GM12878 (cell line): ENCODE data around the gene SLC4A5. TPM values are rescaled to one million over a fixed set of nuclear protein-coding genes. Genes with fewer than 3 reads are reported as not detected.

Experiments used
- ATAC-seq: fragments of 200-7000 bp; cut with Tn5 transposase; 3 replicates; pipeline ENCODE4 v1.9.1; 2020; ENCODE audit warnings: mild to moderate bottlenecking, moderate library complexity
- BruUV-seq: library from RNA; stranded (reverse); fragments of 400-500 nt; replicated peaks from 2 replicates; lab custom pipeline; 2021; lab: Mats Ljungman, UMichigan
- CTCF ChIA-PET: fragments of 300-600 bp; sonication (Branson Sonifier 250); formaldehyde crosslinking; extraction: SDS; loops from one replicate; lab custom pipeline; 2021; ENCODE audit warnings: inconsistent platforms; lab: Yijun Ruan, JAX
- POLR2A ChIA-PET: fragments of 350-600 bp; formaldehyde crosslinking; extraction: SDS; loops from one replicate; lab custom pipeline; 2021; ENCODE audit warnings: inconsistent platforms; lab: Charles Lee
- RAD21 ChIA-PET: fragments of 300-600 bp; sonication (Branson Sonifier 250); formaldehyde crosslinking; loops from one replicate; lab custom pipeline; 2023; ENCODE audit warnings: antibody characterized with exemption; ENCODE audit not compliant: unreplicated experiment; lab: Charles Lee
- SMC1A ChIA-PET: fragments of 300-600 bp; sonication (Branson Sonifier 250); formaldehyde crosslinking; loops from one replicate; lab custom pipeline; 2023; ENCODE audit not compliant: unreplicated experiment, uncharacterized antibody; lab: Charles Lee
- DNase-seq: peaks from one replicate; pipeline ENCODE4 v3.0.0-alpha.2; 2011; ENCODE audit warnings: low read depth, low spot score
- FAIRE-seq: peaks from 3 replicates; lab custom pipeline; 2011; peaks lifted over from hg19 to GRCh38; lab: Jason Lieb, UNC
- H2AFZ ChIP-seq: 2 replicates; pipeline ENCODE4 v1.6.0; 2011; ENCODE audit warnings: low read depth, low read length, control low read depth; ENCODE audit not compliant: control insufficient read depth
- H3K27ac ChIP-seq: 2 replicates; pipeline ENCODE4 v1.5.1; 2011; ENCODE audit warnings: control low read depth; ENCODE audit not compliant: control insufficient read depth, insufficient read depth
- H3K27me3 ChIP-seq, 2 experiments: replicated peaks in 1 of 2; 2 replicates each; pipeline versions ENCODE4 v1.6.0 to v1.6.1; 2011; ENCODE audit warnings: low read length in 1 of 2; ENCODE audit not compliant: control insufficient read depth in 2 of 2, insufficient read depth in 2 of 2
- H3K36me3 ChIP-seq, 2 experiments: 2 replicates each; pipeline ENCODE4 v1.5.1; 2011; ENCODE audit warnings: low read length in 1 of 2; ENCODE audit not compliant: control insufficient read depth in 2 of 2, insufficient read depth in 2 of 2
- H3K4me1 ChIP-seq: 2 replicates; pipeline ENCODE4 v1.6.1; 2011; ENCODE audit warnings: mild to moderate bottlenecking, low read length, moderate library complexity, mixed read lengths; ENCODE audit not compliant: control insufficient read depth, insufficient read depth
- H3K4me2 ChIP-seq: 2 replicates; pipeline ENCODE4 v1.6.0; 2011; ENCODE audit warnings: control low read depth; ENCODE audit not compliant: control insufficient read depth, insufficient read depth
- H3K4me3 ChIP-seq: fragments of 200-600 bp; sonication (generic); 2 replicates; pipeline ENCODE4 v1.5.1; 2016
- H3K79me2 ChIP-seq: 2 replicates; pipeline ENCODE4 v1.6.0; 2011; ENCODE audit warnings: low read length; ENCODE audit not compliant: control insufficient read depth, insufficient read depth
- H3K9ac ChIP-seq: 2 replicates; pipeline ENCODE4 v1.8.0; 2011; ENCODE audit warnings: low read length, control low read depth, mixed read lengths; ENCODE audit not compliant: control insufficient read depth, insufficient read depth
- H3K9me3 ChIP-seq: replicated peaks from 3 replicates; pipeline ENCODE4 v1.5.1; 2011; ENCODE audit warnings: mild to moderate bottlenecking, low read length; ENCODE audit not compliant: control insufficient read depth, insufficient read depth
- H4K20me1 ChIP-seq: 2 replicates; pipeline ENCODE4 v1.6.0; 2011; ENCODE audit not compliant: control insufficient read depth, insufficient read depth
- FOXK2 ChIP-seq: fragments of 450-650 bp; IDR thresholded peaks from 2 replicates; pipeline ENCODE4 v1.6.1; 2017; ENCODE audit warnings: mild to moderate bottlenecking, moderate library complexity
- NFYB ChIP-seq: IDR thresholded peaks from 2 replicates; pipeline ENCODE4 v1.6.1; 2011; ENCODE audit warnings: low read depth, mild to moderate bottlenecking, low read length, improper control_type of control experiment, moderate library complexity; ENCODE audit not compliant: insufficient read depth
- SMC3 ChIP-seq: IDR thresholded peaks from 2 replicates; pipeline ENCODE4 v1.6.1; 2011; ENCODE audit warnings: low read length, improper control_type of control experiment, borderline replicate concordance
- WGBS: methylation state at CpG from one replicate; pipeline ENCODE4 v1.1.6; 2016; ENCODE audit warnings: low lambda C conversion rate; ENCODE audit not compliant: insufficient replicate concordance, insufficient coverage; ENCODE audit errors: missing lambda C conversion rate; 5-methylcytosine and 5-hydroxymethylcytosine counted together
- in situ Hi-C: fragments of 300-500 bp; cut with MboI; formaldehyde crosslinking; loops from 9 replicates; pipeline ENCODE4 v1.14.3; 2018; ENCODE audit warnings: mixed read lengths
- intact Hi-C: fragments of 100-400 bp; cut with micrococcal nuclease; formaldehyde crosslinking; loops from one replicate; pipeline ENCODE4 v1.14.2; 2022; ENCODE audit not compliant: unreplicated experiment
- polyA plus RNA-seq, 11 experiments: library from polyadenylated mRNA; depleted of rRNA in 4 of 11; unstranded in 6 of 11; stranded (reverse) in 5 of 11; fragments of >200 nt; fragmentation: Nextera tagmentation in 4 of 11; fragmentation: Illumina TruSeq in 1 of 11; extraction: Ambion mirVana in 4 of 11; extraction: Trizol in 1 of 11; gene quantifications; 1 replicate in 1 of 11; 2 replicates in 10 of 11; pipeline versions ENCODE4 v1.2.1 to v1.2.3, GENCODE V29; 2011 to 2016; ENCODE audit warnings: inconsistent platforms in 2 of 11, missing spikeins in 2 of 11, low read depth in 1 of 11
- total RNA-seq, 4 experiments: library from RNA; depleted of rRNA in 3 of 4; stranded (reverse); fragments of >200 nt in 3 of 4; fragmentation: Illumina TruSeq in 1 of 4; extraction: Trizol in 1 of 4; gene quantifications; 2 replicates each; pipeline versions ENCODE4 v1.2.1 to v1.2.3, GENCODE V29; 2013 to 2021
- TF ChIP-seq, protein P1 (sequence below): fragments of 450-650 bp; IDR thresholded peaks from 2 replicates; pipeline ENCODE4 v1.6.1; 2017; ENCODE audit warnings: low read depth, mild to moderate bottlenecking, moderate library complexity
- TF ChIP-seq, protein P2 (sequence below): IDR thresholded peaks from 2 replicates; pipeline ENCODE4 v1.6.1; 2011; ENCODE audit warnings: borderline replicate concordance, low read depth, mild to moderate bottlenecking, moderate library complexity, low read length; ENCODE audit not compliant: insufficient read depth, poor library complexity, severe bottlenecking
- TF ChIP-seq, protein P3 (sequence below): fragments of 450-650 bp; formaldehyde crosslinking; IDR thresholded peaks from 2 replicates; pipeline ENCODE4 v1.4.0; 2022; ENCODE audit warnings: mild to moderate bottlenecking, moderate library complexity

The SLC4A5 gene
- total and polyA plus RNA-seq, 10 of the 15 experiments (the other 5 are each of a cell fraction or from before 2014, with no cell fraction given) = 0.15 to 4.7 (median 1.6) TPM

DNA sequence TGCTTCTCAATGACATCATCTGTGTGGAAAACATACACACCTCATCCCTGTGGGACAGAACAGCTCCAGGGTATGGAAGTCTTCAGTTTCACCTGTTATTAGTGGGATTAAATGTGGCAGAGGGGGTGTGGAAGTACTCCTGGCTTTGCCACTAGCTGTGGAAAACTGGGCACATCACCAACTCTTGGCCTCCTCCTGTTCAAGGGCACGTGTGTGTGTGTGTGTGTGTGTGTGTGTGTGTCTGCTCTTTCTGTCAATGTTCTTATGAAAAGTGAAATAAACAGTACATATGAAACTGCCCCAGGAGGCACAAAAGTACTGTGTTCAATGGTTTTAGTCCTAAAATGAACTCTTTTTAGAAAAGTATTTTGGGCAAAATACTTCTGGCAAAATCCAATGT lies 78.9 kb downstream of the SLC4A5 start:
- CTCF ChIA-PET = interaction anchor here (0.7 to 3.1 kb wide), 4 partner anchors 10 to 127 kb away, joined by 3 to 15 read pairs (median 4); no protein-coding TSS in a partner anchor
- in situ Hi-C loops (no loop called here), intact Hi-C loops (no loop called here)

More for the DNA sequence above, 78.9 kb downstream of the SLC4A5 start:
- H3K9me3 ChIP-seq = no peaks in the 10 kb centered on the region
- no peaks in the 10 kb centered on the region for H3K4me1 ChIP-seq
- WGBS = 0% methylated on average over 1 of the region's 1 CpG
- ATAC-seq (no peak), FAIRE-seq (no peak), DNase-seq (no peak)
- no peaks in the 10 kb centered on the region for H3K36me3 ChIP-seq
- no peak overlapping the region for H3K9ac ChIP-seq
- RAD21 ChIA-PET = interaction anchor here (0.6 to 2.5 kb wide), 2 partner anchors 71 to 852 kb away, joined by 3 to 8 read pairs; no protein-coding TSS in a partner anchor
- POLR2A ChIA-PET = no interaction called here
- no TSS peak for BruUV-seq
- no peak overlapping the region for H3K4me3 ChIP-seq
- H2AFZ ChIP-seq = no peak overlapping the region
- no peaks in the 10 kb centered on the region for H3K27me3 ChIP-seq
- TF ChIP-seq NFYB (no peak), FOXK2 (no peak), SMC3 (no peak)
- TF ChIP-seq, protein P1, sequence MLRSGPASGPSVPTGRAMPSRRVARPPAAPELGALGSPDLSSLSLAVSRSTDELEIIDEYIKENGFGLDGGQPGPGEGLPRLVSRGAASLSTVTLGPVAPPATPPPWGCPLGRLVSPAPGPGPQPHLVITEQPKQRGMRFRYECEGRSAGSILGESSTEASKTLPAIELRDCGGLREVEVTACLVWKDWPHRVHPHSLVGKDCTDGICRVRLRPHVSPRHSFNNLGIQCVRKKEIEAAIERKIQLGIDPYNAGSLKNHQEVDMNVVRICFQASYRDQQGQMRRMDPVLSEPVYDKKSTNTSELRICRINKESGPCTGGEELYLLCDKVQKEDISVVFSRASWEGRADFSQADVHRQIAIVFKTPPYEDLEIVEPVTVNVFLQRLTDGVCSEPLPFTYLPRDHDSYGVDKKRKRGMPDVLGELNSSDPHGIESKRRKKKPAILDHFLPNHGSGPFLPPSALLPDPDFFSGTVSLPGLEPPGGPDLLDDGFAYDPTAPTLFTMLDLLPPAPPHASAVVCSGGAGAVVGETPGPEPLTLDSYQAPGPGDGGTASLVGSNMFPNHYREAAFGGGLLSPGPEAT = no peak
- TF ChIP-seq, protein P2, sequence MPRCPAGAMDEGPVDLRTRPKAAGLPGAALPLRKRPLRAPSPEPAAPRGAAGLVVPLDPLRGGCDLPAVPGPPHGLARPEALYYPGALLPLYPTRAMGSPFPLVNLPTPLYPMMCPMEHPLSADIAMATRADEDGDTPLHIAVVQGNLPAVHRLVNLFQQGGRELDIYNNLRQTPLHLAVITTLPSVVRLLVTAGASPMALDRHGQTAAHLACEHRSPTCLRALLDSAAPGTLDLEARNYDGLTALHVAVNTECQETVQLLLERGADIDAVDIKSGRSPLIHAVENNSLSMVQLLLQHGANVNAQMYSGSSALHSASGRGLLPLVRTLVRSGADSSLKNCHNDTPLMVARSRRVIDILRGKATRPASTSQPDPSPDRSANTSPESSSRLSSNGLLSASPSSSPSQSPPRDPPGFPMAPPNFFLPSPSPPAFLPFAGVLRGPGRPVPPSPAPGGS = no peak
- TF ChIP-seq, protein P3, sequence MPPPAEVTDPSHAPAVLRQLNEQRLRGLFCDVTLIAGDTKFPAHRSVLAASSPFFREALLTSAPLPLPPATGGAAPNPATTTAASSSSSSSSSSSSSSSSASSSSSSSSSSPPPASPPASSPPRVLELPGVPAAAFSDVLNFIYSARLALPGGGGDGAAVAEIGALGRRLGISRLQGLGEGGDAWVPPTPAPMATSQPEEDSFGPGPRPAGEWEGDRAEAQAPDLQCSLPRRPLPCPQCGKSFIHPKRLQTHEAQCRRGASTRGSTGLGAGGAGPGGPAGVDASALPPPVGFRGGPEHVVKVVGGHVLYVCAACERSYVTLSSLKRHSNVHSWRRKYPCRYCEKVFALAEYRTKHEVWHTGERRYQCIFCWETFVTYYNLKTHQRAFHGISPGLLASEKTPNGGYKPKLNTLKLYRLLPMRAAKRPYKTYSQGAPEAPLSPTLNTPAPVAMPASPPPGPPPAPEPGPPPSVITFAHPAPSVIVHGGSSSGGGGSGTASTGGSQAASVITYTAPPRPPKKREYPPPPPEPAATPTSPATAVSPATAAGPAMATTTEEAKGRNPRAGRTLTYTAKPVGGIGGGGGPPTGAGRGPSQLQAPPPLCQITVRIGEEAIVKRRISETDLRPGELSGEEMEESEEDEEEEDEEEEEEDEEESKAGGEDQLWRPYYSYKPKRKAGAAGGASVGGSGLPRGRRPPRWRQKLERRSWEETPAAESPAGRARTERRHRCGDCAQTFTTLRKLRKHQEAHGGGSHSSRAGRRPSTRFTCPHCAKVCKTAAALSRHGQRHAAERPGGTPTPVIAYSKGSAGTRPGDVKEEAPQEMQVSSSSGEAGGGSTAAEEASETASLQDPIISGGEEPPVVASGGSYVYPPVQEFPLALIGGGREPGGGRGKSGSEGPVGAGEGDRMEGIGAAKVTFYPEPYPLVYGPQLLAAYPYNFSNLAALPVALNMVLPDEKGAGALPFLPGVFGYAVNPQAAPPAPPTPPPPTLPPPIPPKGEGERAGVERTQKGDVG (CRISPR knock-in tag) = no peak
- H3K79me2 ChIP-seq = no peaks in the 10 kb centered on the region
- SMC1A ChIA-PET = interaction anchor here (0.9 kb wide), 1 partner anchor 14 kb away, joined by 3 read pairs; no protein-coding TSS in a partner anchor
- no peak overlapping the region for H3K4me2 ChIP-seq
- H3K27ac ChIP-seq = no peak overlapping the region
- no peaks in the 10 kb centered on the region for H4K20me1 ChIP-seq
